ENCODE measurements around the gene LLCFC1. TPM values are rescaled to one million over a fixed set of nuclear protein-coding genes. Genes with fewer than 3 reads are reported as not detected.
"Not testable (repeated sequence)": the region's sequence is repeated elsewhere in the genome, so short reads cannot be mapped to it uniquely, and the experiment has no call there.

The LLCFC1 gene
- total RNA-seq, 1 donor from 2014 or later: not detected

- intact Hi-C loops (cut with micrococcal nuclease): no loop called here
Measured at GRCh38 chr7:142941541-142941940, 2.3 kb downstream of the LLCFC1 start.

- intact Hi-C loops (cut with micrococcal nuclease): no loop called here
Measured at GRCh38 chr7:142942746-142943145, 3.5 kb downstream of the LLCFC1 start.

DNA sequence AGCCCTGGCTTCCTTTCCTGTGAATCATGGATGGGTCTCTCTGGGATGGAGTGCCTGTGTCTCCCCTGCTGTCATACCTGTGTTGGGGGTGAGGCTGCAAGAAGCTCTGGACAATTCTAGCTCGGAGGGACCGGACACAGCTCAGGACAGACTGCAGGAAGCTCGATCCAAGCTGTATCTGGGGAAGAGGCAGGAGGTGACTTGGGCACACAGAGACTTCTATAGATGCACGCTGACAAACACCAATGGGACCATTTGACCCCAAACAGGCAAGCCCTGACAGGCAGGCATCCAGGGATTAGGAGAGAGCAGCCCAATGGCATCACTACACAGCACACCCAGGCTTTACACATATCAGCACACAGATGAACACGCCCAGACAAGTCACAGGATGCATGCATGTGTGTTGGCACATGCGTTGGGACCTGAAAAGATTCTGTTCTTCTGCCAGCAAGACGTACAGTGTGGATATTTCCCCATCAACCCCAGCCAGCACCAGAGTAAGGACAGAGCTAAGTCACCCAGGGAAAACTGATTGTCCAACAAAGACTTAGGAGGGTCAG is 4.5 kb downstream of the LLCFC1 start:
- intact Hi-C loops (cut with micrococcal nuclease): no loop called here

DNA sequence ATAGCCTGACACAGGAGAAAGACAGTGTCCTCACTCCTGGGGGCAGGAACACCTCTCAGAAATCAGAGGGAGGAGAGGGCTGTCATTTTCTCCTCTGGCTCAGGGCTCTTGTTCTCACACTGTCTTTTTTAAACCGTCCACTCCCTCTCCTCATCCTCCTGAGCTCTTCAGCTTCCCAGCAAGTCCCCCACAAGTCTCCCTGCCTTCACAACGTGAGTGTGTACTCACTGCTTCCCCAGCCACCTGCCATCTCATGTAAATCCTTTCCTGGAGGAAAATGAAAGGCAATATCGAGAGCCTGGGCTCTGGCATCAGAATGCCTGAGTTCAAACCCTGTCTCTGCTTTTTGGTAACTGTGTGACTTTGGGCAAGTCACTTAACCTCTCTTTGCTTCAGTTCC is 5.7 kb downstream of the LLCFC1 start:
- intact Hi-C loops (cut with micrococcal nuclease): no loop called here

DNA sequence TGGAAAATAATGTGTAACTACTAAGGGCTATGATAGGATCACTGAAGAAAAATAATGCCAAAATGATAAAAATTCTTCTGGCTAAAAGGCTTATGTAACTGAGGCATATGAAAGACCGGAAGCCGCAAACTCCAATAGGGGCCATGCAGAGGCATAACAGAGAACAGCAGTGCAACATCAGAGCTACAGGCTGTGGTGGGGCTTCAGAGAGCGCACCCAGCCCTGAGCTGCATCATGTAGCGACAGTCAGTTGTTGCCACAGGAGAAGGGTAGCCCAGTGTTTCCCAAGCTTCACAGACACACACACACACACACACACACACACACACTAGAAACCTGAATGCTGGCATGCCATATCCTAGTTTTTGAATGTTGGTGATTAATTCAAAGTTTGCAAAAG is 9.3 kb downstream of the LLCFC1 start:
- intact Hi-C loops (cut with micrococcal nuclease): no loop called here

DNA sequence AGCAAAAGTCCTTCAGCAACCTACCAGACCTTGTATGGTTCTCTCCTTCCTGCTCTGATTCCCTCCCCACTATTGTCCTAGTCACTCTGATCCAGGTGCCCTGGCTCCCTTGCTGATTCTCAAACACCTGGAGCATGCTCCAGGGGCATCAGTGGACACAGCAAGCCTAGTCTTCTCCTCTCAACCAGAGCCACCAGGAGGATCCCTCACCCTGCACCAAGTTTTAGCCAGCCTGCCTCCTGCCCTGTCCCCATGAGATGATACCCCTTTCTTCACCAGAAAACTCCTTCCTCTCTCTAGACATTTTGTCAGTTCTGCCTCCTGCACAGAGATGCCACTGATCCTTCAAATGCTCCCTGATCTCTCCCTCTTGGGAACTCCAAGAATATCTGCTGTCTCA is 11.0 kb downstream of the LLCFC1 start:
- intact Hi-C loops (cut with micrococcal nuclease): no loop called here

DNA sequence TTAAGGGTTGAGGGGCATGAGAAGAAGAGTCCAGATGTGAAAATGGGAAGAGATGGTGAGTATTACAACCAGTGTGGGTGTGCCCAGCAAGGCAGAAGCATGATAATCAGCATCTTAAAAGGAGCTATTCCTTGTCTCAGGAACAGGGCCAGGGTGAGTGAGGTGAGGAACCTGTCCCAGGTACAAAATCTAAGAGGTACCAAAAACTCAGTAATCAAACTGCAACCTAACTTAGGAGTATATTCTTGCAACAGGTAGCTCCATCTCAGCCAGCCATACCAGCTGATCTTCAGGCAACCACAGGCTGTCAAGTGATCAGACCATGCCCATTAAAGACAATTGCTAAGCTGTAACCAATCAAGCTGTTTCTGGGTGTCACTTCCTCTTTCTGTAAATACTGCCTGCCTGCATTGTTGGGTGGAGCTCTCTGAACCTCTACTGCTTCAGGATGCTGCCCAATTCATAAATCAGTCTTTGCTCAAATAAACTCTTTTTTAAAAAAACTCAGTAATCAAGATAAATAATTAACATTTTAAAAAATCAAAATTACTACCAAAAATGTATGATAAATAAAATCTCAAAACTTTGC is 15.5 kb downstream of the LLCFC1 start:
- intact Hi-C loops (cut with micrococcal nuclease): no loop called here

DNA sequence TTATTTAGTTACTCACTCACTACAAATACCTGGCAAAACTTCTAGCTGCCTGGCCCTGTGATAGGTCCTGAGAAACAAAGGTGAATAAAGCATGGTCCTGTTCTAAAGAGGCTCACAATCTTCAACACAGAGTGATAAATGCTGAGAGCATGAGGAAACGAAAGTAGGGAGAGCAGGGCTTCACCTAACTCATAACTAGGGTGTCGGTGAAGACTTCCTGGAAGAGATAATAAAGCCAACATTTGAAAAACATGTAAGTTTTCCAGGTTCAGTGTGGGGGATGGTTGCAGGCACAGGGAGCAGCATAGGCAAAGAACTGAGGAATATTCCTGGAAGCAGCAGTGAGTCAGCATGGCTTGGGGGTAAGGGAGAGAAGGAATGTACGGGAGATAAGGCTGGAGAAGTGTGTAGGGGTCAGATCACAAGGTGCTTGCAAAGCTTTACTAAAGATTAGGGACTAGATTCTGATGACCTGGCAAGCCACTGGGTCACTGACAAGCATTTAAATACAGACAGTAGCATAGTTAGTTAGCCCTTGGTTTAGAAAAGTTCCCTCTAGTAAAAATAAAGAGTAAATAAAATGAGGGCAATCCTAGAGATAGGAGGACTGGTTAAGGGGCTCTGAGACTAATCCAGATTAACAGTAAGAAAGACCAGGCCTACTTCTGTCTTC is 17.8 kb downstream of the LLCFC1 start:
- intact Hi-C loops (cut with micrococcal nuclease): no loop called here

DNA sequence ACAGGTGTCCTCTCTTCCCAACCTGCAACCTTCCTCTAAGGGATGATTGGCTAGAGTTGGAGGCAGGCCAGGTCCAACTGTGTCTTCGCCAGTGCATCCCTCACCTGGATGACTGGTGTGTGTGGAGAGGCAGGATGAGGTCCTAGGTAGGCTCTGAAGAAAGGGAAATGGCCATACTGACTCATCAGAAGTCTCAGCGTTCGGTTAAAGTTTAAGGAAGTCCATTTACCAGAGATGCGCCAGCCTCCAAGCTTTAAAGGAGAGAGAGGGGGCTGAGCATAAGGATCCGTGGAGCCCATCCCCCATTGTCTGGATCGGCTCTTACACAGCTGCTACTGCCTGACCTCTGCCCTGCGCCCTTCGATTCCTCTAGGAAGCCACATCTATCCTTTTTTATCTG is 18.4 kb downstream of the LLCFC1 start:
- intact Hi-C loops (cut with micrococcal nuclease): no loop called here

DNA sequence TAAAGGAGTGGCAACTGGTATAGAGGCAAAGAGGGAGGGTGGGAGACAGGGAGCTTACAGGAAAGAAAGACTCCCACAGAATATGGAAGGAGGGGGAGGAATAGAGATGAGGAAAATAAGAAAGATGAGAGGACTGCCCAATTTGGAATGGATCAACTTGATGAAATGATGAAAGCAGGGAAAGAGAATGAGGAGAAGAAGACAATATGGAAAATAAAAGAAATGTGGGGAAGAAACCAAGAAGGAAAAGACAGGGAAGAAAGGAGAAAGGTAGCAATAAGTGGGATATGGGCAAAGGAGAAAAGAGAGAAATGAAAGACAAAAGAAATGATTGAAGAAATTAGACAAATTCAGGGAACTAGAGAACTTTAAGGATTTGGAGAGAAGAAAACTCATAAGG is 19.9 kb downstream of the LLCFC1 start:
- intact Hi-C loops (cut with micrococcal nuclease): no loop called here

DNA sequence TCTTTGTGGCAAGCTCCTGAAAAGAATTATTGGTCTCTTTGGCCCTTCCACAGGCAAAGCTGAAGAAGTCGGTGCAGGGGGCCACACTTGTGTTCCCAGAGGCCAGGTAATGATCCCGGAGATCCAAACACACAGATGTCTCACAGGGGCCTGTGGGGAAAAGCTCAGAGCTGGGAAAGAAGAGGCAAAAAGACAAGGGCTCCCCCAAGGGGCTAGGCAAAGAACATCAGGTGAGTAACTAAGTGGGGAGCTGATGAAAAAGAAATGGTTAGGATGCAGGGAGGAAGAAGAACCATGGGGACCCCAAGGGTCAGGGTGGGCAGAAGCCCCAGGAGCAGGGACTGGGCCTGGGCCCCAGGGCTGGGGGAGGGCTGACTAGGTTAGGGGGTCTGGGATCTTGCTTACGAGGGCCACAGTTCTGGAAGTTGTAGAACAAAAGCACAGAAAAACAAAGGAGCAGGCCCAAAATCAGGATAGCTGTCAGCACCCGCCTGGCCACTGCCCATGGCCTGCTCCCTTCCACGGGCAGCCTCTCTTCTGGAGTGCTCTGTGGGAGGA is 21.8 kb downstream of the LLCFC1 start:
- intact Hi-C loops (cut with micrococcal nuclease): no loop called here

DNA sequence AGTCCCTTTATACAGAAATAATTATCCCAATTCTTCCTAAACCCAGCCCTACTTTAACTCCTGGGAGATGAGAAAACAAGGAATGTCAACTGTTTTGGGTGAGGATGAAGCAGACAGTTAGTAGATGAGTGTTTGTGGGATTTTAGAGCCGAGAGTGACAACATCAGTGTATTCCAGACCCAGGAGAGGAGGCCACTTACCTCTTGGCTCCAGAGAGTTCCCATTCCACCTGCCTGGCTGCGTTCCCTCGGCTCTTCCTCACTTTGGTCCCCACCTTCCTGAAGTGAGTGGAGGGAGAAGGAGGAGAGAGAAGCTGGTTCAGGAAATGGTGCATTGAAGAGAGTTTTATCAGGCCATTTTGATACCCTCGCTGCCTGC is 22.3 kb downstream of the LLCFC1 start:
- intact Hi-C loops (cut with micrococcal nuclease): no loop called here

- intact Hi-C loops (cut with micrococcal nuclease): no loop called here
Measured at GRCh38 chr7:142961973-142962926, 23.0 kb downstream of the LLCFC1 start, which contains the start of gene KEL. TSS of gene KEL (minus strand) at chr7:142962363. CDS start at chr7:142962206, 157 bp downstream.

DNA sequence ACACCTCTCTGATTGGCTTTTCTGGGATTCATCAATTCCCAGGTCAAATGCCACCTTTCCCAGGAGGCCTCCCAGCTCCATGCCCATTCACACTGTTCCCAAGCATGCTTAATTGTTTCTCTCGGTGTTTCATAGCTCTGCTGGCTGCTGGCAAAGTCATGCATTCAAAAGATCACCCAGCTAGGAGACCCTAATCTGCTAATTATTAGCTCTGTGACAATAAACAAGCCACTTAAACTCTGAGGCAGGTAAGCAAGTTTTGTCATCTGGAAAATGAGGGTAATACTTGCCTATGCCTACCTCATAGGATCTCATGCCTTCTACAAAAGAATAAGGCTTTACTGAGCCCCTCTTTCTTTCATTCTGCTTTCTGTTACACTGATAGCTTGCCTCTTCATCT is 23.7 kb downstream of the LLCFC1 start:
- intact Hi-C loops (cut with micrococcal nuclease): no loop called here

GRCh38 chr7:142963993-142964392 is 24.7 kb downstream of the LLCFC1 start:
- intact Hi-C loops (cut with micrococcal nuclease): no loop called here

DNA sequence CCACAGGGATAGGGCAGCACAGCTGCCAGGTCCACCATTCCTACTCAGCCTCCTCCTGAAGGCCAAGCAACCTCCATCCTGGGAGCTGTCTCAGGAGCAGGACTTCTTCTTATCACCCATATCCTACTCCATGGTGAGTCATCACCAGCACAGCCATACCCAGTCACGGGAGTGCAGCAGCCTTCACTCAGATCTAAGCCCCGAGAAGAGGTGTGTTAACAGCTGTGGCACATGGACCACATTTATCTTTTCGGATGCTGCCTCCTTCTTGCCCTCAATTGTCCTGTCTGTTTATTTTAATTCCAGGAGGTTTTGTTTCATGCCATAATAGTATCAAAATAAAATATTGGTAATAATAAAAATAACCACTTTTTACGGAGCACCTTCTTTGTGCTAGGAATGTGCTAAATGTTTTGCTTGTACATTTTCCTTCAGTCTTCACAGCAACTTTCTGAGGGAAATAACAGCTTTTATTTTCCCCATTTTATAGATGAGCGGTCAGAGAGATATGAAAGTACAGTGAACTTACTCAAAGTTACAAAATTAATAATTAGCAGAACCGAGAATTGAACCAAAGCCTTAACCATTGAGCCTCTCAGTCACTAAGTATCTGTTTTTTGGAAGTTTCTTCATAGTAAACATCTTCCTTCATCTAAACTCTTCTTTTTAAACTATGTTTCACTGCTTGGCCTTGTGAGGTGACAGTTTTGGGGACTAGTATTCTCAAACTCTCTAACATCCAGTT is 25.4 kb downstream of the LLCFC1 start:
- intact Hi-C loops (cut with micrococcal nuclease): no loop called here

- intact Hi-C loops (cut with micrococcal nuclease): no loop called here
Measured at GRCh38 chr7:142968229-142968628, 28.9 kb downstream of the LLCFC1 start.

GRCh38 chr7:142969183-142969582 is 29.9 kb downstream of the LLCFC1 start:
- intact Hi-C loops (cut with micrococcal nuclease): no loop called here

GRCh38 chr7:142974626-142975025 is 35.3 kb downstream of the LLCFC1 start:
- intact Hi-C loops (cut with micrococcal nuclease): no loop called here

DNA sequence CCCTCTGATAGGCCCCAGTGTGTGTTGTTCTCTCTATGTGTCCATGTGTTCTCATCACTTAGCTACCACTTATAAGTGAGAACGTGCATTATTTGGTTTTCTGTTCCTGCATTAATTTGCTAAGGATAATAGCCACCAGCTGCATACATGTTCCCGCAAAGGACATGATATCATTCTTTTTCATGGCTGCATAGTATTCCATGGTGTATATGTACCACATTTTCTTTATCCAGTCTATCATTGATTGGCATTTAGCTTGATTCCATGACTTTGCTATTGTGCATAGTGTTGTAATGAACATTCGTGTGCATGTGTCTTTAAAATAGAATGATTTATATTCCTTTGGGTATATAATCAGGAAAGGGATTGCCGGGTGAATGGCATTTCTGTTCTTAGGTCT is 39.1 kb downstream of the LLCFC1 start:
- intact Hi-C loops (cut with micrococcal nuclease): not testable (repeated sequence)

- intact Hi-C loops (cut with micrococcal nuclease): no loop called here
Measured at GRCh38 chr7:142983825-142984224, 44.5 kb downstream of the LLCFC1 start.

All from T-helper 2 cell treated with Interferon-gamma antibody and Interleukin-4, amounts not matched to agents 100 ng/mL and 5 ng/mL, for 36 hours (primary cell).